Measurements from ENCODE around the gene NCOA5. TPM values are rescaled to one million over a fixed set of nuclear protein-coding genes. Genes with fewer than 3 reads are reported as not detected.

The NCOA5 gene
- total RNA-seq, 1 donor from 2014 or later, result 58.7 TPM

GRCh38 chr20:46065691-46066090 is 24.1 kb downstream of the NCOA5 start:
- DNase-seq (ENCODE audit: low spot score, unreplicated experiment), result no peak
- H3K27me3 Mint-ChIP-seq, result no peaks in the 10 kb centered on the region
- peaks cover 41% of the 10 kb centered on the region for H3K36me3 Mint-ChIP-seq (ENCODE audit: insufficient read depth)
- no peak overlapping the region for H3K4me3 Mint-ChIP-seq (ENCODE audit: low read depth)
- no peaks in the 10 kb centered on the region for H3K4me1 Mint-ChIP-seq (ENCODE audit: low read depth)
- TF ChIP-seq, protein P1, sequence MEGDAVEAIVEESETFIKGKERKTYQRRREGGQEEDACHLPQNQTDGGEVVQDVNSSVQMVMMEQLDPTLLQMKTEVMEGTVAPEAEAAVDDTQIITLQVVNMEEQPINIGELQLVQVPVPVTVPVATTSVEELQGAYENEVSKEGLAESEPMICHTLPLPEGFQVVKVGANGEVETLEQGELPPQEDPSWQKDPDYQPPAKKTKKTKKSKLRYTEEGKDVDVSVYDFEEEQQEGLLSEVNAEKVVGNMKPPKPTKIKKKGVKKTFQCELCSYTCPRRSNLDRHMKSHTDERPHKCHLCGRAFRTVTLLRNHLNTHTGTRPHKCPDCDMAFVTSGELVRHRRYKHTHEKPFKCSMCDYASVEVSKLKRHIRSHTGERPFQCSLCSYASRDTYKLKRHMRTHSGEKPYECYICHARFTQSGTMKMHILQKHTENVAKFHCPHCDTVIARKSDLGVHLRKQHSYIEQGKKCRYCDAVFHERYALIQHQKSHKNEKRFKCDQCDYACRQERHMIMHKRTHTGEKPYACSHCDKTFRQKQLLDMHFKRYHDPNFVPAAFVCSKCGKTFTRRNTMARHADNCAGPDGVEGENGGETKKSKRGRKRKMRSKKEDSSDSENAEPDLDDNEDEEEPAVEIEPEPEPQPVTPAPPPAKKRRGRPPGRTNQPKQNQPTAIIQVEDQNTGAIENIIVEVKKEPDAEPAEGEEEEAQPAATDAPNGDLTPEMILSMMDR (IDR thresholded peaks at IDR 0.05; ENCODE audit: unreplicated experiment), result no peak
- H3K9me3 Mint-ChIP-seq (ENCODE audit: low read depth), result no peaks in the 10 kb centered on the region
- H3K27ac Mint-ChIP-seq, result no peak overlapping the region

DNA sequence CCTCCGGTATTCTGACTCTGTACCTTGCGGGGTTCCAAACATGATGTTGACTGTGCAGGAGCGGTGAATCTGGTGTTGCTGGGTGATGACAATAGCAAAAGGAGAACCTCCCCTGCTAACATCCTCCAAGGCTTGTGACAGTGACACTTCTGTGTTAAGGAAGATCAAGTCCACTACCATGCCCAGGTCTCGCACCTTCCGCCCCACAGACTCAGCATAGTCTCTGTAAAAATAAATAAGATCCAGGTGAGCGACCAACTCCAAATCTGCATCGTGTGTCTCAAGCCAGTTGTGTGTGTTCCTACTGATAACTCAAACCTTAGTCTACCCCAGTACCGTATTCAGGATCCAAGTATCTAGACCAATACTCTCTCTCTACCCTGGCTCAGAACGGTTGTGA is 24.8 kb downstream of the NCOA5 start:
- Mint-ChIP-seq H3K36me3 (ENCODE audit: insufficient read depth) (peaks cover 48% of the 10 kb centered on the region), H3K27me3 (peaks cover 7% of the 10 kb centered on the region), H3K4me3 (ENCODE audit: low read depth) (no peak overlapping the region), H3K4me1 (ENCODE audit: low read depth) (no peaks in the 10 kb centered on the region), H3K27ac (no peak overlapping the region), H3K9me3 (ENCODE audit: low read depth) (no peaks in the 10 kb centered on the region)
- DNase-seq (ENCODE audit: low spot score, unreplicated experiment), result no peak
- TF ChIP-seq, protein P1 (IDR thresholded peaks at IDR 0.05; ENCODE audit: unreplicated experiment), result no peak

DNA sequence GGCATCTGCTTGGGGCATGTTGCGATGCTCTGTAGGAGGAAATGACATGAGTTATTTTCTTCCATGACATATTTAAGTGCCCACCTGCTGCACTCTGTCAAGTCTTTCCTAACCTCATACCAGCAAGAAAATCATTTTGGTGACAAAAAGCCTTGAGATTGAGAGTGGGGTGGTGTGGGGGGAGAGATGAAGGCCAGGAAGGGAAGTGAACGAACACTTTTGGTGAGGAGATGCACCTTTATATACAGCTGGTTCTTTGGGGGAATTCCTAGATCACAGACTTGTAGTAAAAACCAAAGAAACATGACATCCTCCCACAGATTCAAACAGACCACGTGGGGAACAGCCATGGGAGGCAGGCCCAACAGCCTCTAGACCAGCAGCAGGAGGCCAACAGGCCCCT is 26.1 kb downstream of the NCOA5 start:
- Mint-ChIP-seq H3K27ac (no peak overlapping the region), H3K9me3 (ENCODE audit: low read depth) (no peaks in the 10 kb centered on the region), H3K36me3 (ENCODE audit: insufficient read depth) (peaks cover 49% of the 10 kb centered on the region), H3K4me1 (ENCODE audit: low read depth) (no peaks in the 10 kb centered on the region), H3K27me3 (peaks cover 20% of the 10 kb centered on the region), H3K4me3 (ENCODE audit: low read depth) (no peak overlapping the region)
- DNase-seq (ENCODE audit: low spot score, unreplicated experiment), result no peak
- TF ChIP-seq, protein P1 (IDR thresholded peaks at IDR 0.05; ENCODE audit: unreplicated experiment), result no peak

GRCh38 chr20:46063151-46063550 is 26.6 kb downstream of the NCOA5 start:
- Mint-ChIP-seq H3K27ac (no peak overlapping the region), H3K27me3 (peaks cover 23% of the 10 kb centered on the region), H3K4me1 (ENCODE audit: low read depth) (peaks cover 1% of the 10 kb centered on the region), H3K36me3 (ENCODE audit: insufficient read depth) (peaks cover 47% of the 10 kb centered on the region), H3K9me3 (ENCODE audit: low read depth) (no peaks in the 10 kb centered on the region), H3K4me3 (ENCODE audit: low read depth) (no peak overlapping the region)
- TF ChIP-seq, protein P1 (IDR thresholded peaks at IDR 0.05; ENCODE audit: unreplicated experiment), result no peak
- no peak for DNase-seq (ENCODE audit: low spot score, unreplicated experiment)

DNA sequence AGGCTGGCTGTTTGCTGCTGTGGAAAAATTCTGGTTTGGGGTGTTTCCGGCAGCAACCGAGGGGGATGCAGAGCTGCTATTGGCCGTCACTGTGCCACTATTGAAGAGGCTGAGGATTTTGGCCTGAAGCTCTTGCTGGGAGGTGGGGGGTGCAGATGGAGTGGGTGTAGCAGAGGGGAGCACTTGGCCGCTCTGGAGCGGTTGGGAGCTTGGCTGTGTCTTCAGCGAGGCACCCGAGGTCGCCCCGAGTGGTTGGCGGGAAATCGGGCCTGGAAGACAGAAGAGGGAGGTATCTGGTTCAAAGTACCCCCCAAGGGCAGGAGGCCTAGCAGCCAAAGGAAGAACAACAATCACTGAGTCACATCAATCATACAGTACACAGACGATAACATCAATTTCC is 27.1 kb downstream of the NCOA5 start:
- no peaks in the 10 kb centered on the region for H3K9me3 Mint-ChIP-seq (ENCODE audit: low read depth)
- no peak overlapping the region for H3K4me3 Mint-ChIP-seq (ENCODE audit: low read depth)
- H3K4me1 Mint-ChIP-seq (ENCODE audit: low read depth), result peaks cover 1% of the 10 kb centered on the region
- H3K36me3 Mint-ChIP-seq (ENCODE audit: insufficient read depth), result peaks cover 47% of the 10 kb centered on the region
- DNase-seq (ENCODE audit: low spot score, unreplicated experiment), result no peak
- H3K27ac Mint-ChIP-seq, result no peak overlapping the region
- TF ChIP-seq, protein P1 (IDR thresholded peaks at IDR 0.05; ENCODE audit: unreplicated experiment), result no peak
- H3K27me3 Mint-ChIP-seq, result peaks cover 26% of the 10 kb centered on the region

All from progenitor cell of endocrine pancreas (in vitro differentiated cells).